Sigmoid colon (tissue), 7 donors: ENCODE results near the gene FBXL13. TPM values are rescaled to one million over a fixed set of nuclear protein-coding genes. Genes with fewer than 3 reads are reported as not detected.

Source experiments
- DNase-seq: peaks from one replicate; pipeline ENCODE4 v3.0.0-alpha.2; 2019
- H3K27ac ChIP-seq, 4 donors: fragments of 200-600 bp; sonication (generic); one replicate each; pipeline ENCODE4 v1.5.1; 2016 to 2019; ENCODE audit warnings: mild to moderate bottlenecking in 1 of 4
- H3K27me3 ChIP-seq, 3 donors: fragments of 200-600 bp; sonication (generic); one replicate each; pipeline ENCODE4 v1.5.1; 2019; ENCODE audit warnings: mild to moderate bottlenecking in 1 of 3
- H3K36me3 ChIP-seq, 4 donors: fragments of 200-600 bp; sonication (generic); one replicate each; pipeline ENCODE4 v1.5.1; 2016 to 2019
- H3K4me1 ChIP-seq, 4 donors: fragments of 200-600 bp; sonication (generic); one replicate each; pipeline ENCODE4 v1.5.1; 2017 to 2019
- H3K4me3 ChIP-seq, 4 donors: fragments of 200-600 bp; sonication (generic); one replicate each; pipeline ENCODE4 v1.5.1; 2017 to 2019; ENCODE audit warnings: mild to moderate bottlenecking in 2 of 4, moderate library complexity in 1 of 4
- H3K9me3 ChIP-seq, 4 donors: fragments of 200-600 bp in 3 of 4; sonication (generic) in 3 of 4; one replicate each; pipeline versions ENCODE4 v1.5.1 to v1.6.1; 2013 to 2019
- CTCF ChIP-seq, 4 experiments: fragments of 450-650 bp in 3 of 4; fragments of 200-600 bp in 1 of 4; IDR thresholded peaks; one replicate each; pipeline ENCODE4 v1.5.1; 2016 to 2019; ENCODE audit warnings: antibody characterized with exemption in 4 of 4, mild to moderate bottlenecking in 3 of 4, moderate library complexity in 2 of 4
- EP300 ChIP-seq, 4 donors: sonication (generic); formaldehyde crosslinking; IDR thresholded peaks; one replicate each; pipeline ENCODE4 v1.6.1; 2017; ENCODE audit warnings: antibody characterized with exemption in 4 of 4
- POLR2A ChIP-seq, 2 donors: fragments of 450-650 bp; IDR thresholded peaks; one replicate each; pipeline ENCODE4 v1.6.1; 2016; ENCODE audit warnings: antibody characterized with exemption in 2 of 2, mild to moderate bottlenecking in 2 of 2, moderate library complexity in 2 of 2
- POLR2AphosphoS5 ChIP-seq, 4 donors: sonication (generic); formaldehyde crosslinking; IDR thresholded peaks; one replicate each; pipeline ENCODE4 v1.6.1; 2017; ENCODE audit warnings: antibody characterized with exemption in 4 of 4
- WGBS, 2 donors: extraction: QIAGEN DNeasy Blood & Tissue Kit; methylation state at CpG; one replicate each; pipeline ENCODE4 v1.1.7; 2013; 5-methylcytosine and 5-hydroxymethylcytosine counted together
- intact Hi-C: fragments of 100-400 bp; cut with DNase I; formaldehyde crosslinking; loops from one replicate; pipeline ENCODE4 v1.15.1; 2023
- polyA plus RNA-seq, 3 donors: library from polyadenylated mRNA; stranded (reverse); fragments of 200-250 nt; gene quantifications; one replicate each; pipeline ENCODE4 v1.2.3, GENCODE V29; 2013
- total RNA-seq, 4 donors: library from RNA; depleted of rRNA; stranded (reverse); fragments of >200 nt; gene quantifications; one replicate each; pipeline ENCODE4 v1.1.0, GENCODE V29; 2016
- donor health status: healthy with polysubstance abuse.
- donor health status: Bipolar disorder and iron deficiency.
- donor health status: healthy.

Gene FBXL13
- total and polyA plus RNA-seq, 7 donors: 0.38 to 3.3 (median 2.5) TPM; not detected in 2

GRCh38 chr7:102864958-102865357 is 209.6 kb downstream of the FBXL13 start:
- no peaks in the 10 kb centered on the region for H3K27me3 ChIP-seq
- TF ChIP-seq POLR2AphosphoS5 (IDR thresholded peaks at IDR 0.05): no peak
- TF ChIP-seq CTCF (IDR thresholded peaks at IDR 0.05): no peak
- no peak for TF ChIP-seq EP300 (IDR thresholded peaks at IDR 0.05)
- no peak for TF ChIP-seq POLR2A (IDR thresholded peaks at IDR 0.05)
- H3K36me3 ChIP-seq: no peaks in the 10 kb centered on the region
- 33 to 65% methylated on average over 2 of the region's 2 CpGs for WGBS, 2 donors
- no peak overlapping the region for H3K27ac ChIP-seq
- no peak for DNase-seq
- peaks cover 0 to 9% (median 3%) of the 10 kb centered on the region in 4 donors for H3K4me1 ChIP-seq
- intact Hi-C loops: no loop called here
- H3K4me3 ChIP-seq: no peak overlapping the region
- H3K9me3 ChIP-seq: no peaks in the 10 kb centered on the region

GRCh38 chr7:102860351-102860811 is 214.2 kb downstream of the FBXL13 start:
- no peak overlapping the region for H3K4me3 ChIP-seq
- no peak for TF ChIP-seq POLR2AphosphoS5 (IDR thresholded peaks at IDR 0.05)
- TF ChIP-seq POLR2A (IDR thresholded peaks at IDR 0.05): no peak
- TF ChIP-seq EP300 (IDR thresholded peaks at IDR 0.05): no peak
- no peak for TF ChIP-seq CTCF (IDR thresholded peaks at IDR 0.05)
- WGBS, 2 donors: 68 to 75% methylated on average over 3 of the region's 3 CpGs
- intact Hi-C loops: no loop called here
- H3K9me3 ChIP-seq: no peaks in the 10 kb centered on the region
- peaks cover 0 to 24% (median 16%) of the 10 kb centered on the region in 4 donors for H3K4me1 ChIP-seq
- no peak for DNase-seq
- no peaks in the 10 kb centered on the region for H3K27me3 ChIP-seq
- no peaks in the 10 kb centered on the region for H3K36me3 ChIP-seq
- no peak overlapping the region for H3K27ac ChIP-seq

GRCh38 chr7:102859799-102860125 is 214.8 kb downstream of the FBXL13 start:
- Histone ChIP-seq H3K4me1 (peaks cover 0 to 24% (median 16%) of the 10 kb centered on the region in 4 donors), H3K27ac (peak overlapping the region in 3 of 4 donors; percentile 30 to 48 (median 32)), H3K27me3 (no peaks in the 10 kb centered on the region), H3K9me3 (no peaks in the 10 kb centered on the region), H3K4me3 (no peak overlapping the region), H3K36me3 (no peaks in the 10 kb centered on the region)
- intact Hi-C loops: no loop called here
- TF ChIP-seq EP300 (IDR thresholded peaks at IDR 0.05): no peak
- TF ChIP-seq POLR2A (IDR thresholded peaks at IDR 0.05): no peak
- TF ChIP-seq POLR2AphosphoS5 (IDR thresholded peaks at IDR 0.05): no peak
- no peak for TF ChIP-seq CTCF (IDR thresholded peaks at IDR 0.05)
- DNase-seq: no peak
- 83 to 86% methylated on average over 3 of the region's 3 CpGs for WGBS, 2 donors

GRCh38 chr7:102859084-102859798 is 215.4 kb downstream of the FBXL13 start:
- H3K4me3 ChIP-seq: no peak overlapping the region
- TF ChIP-seq CTCF (IDR thresholded peaks at IDR 0.05) (no peak), POLR2A (IDR thresholded peaks at IDR 0.05) (no peak), EP300 (IDR thresholded peaks at IDR 0.05) (no peak), POLR2AphosphoS5 (IDR thresholded peaks at IDR 0.05) (no peak)
- H3K36me3 ChIP-seq: no peaks in the 10 kb centered on the region
- H3K27ac ChIP-seq: peak overlapping the region; percentile 30 to 50 (median 40)
- H3K4me1 ChIP-seq: peaks cover 0 to 24% (median 16%) of the 10 kb centered on the region in 4 donors
- intact Hi-C loops: no loop called here
- 46 to 68% methylated on average over 4 of the region's 4 CpGs for WGBS, 2 donors
- H3K27me3 ChIP-seq: no peaks in the 10 kb centered on the region
- DNase-seq: no peak
- no peaks in the 10 kb centered on the region for H3K9me3 ChIP-seq

GRCh38 chr7:102856036-102856435 is 218.6 kb downstream of the FBXL13 start:
- intact Hi-C loops: no loop called here
- H3K4me3 ChIP-seq: no peak overlapping the region

More at GRCh38 chr7:102856036-102856435, 218.6 kb downstream of the FBXL13 start:
- Histone ChIP-seq H3K4me1 (peaks cover 0 to 24% (median 19%) of the 10 kb centered on the region in 4 donors), H3K36me3 (no peaks in the 10 kb centered on the region), H3K9me3 (no peaks in the 10 kb centered on the region), H3K27me3 (no peaks in the 10 kb centered on the region), H3K27ac (no peak overlapping the region)
- DNase-seq: no peak
- TF ChIP-seq EP300 (IDR thresholded peaks at IDR 0.05) (no peak), CTCF (IDR thresholded peaks at IDR 0.05) (no peak), POLR2A (IDR thresholded peaks at IDR 0.05) (no peak), POLR2AphosphoS5 (IDR thresholded peaks at IDR 0.05) (no peak)
